HFFc6 (cell line): Measurements from ENCODE around the gene P3H4. TPM values are rescaled to one million over a fixed set of nuclear protein-coding genes. Genes with fewer than 3 reads are reported as not detected.

Experiments used
- DNase-seq: peaks from one replicate; pipeline ENCODE4 v3.0.0-alpha.2; 2018
- H3K27ac Mint-ChIP-seq: 2 replicates; pipeline ENCODE4 v1.8.0; 2020; ENCODE audit warnings: mild to moderate bottlenecking, mixed read lengths
- H3K27me3 Mint-ChIP-seq: 2 replicates; pipeline ENCODE4 v1.8.0; 2021; ENCODE audit warnings: mild to moderate bottlenecking, moderate library complexity, mixed read lengths; ENCODE audit not compliant: insufficient read depth
- H3K36me3 Mint-ChIP-seq: 2 replicates; pipeline ENCODE4 v1.8.0; 2021; ENCODE audit warnings: low read depth, mixed read lengths
- H3K4me1 Mint-ChIP-seq: 2 replicates; pipeline ENCODE4 v1.8.0; 2020; ENCODE audit warnings: low read depth, mixed read lengths
- H3K4me3 Mint-ChIP-seq: 2 replicates; pipeline ENCODE4 v1.8.0; 2020; ENCODE audit warnings: mild to moderate bottlenecking, moderate library complexity, mixed read lengths
- H3K9me3 Mint-ChIP-seq: 2 replicates; pipeline ENCODE4 v1.8.0; 2020; ENCODE audit warnings: mild to moderate bottlenecking, mixed read lengths
- CTCF ChIP-seq: fragments of 200-600 bp; sonication (generic); IDR thresholded peaks from 2 replicates; pipeline ENCODE4 v1.5.0; 2021; ENCODE audit warnings: antibody characterized with exemption, mild to moderate bottlenecking
- total RNA-seq, 6 experiments: library from RNA; stranded (reverse); fragmentation: NEBNext Ultra II Directional; extraction: Animal tissue kit (Norgen Biotek cat#: 25700); gene quantifications; 2 replicates in 1 of 6; 3 replicates in 5 of 6; pipeline ENCODE4 v1.2.3, GENCODE V29; 2021

P3H4 gene
- total RNA-seq, 6 experiments from 2014 or later = 48.8 to 75.5 (median 50.3) TPM

GRCh38 chr17:41803049-41804020, 8.4 kb downstream of the P3H4 start:
- Mint-ChIP-seq H3K36me3 (peaks cover 10% of the 10 kb centered on the region), H3K9me3 (no peaks in the 10 kb centered on the region), H3K27ac (no peak overlapping the region), H3K4me3 (no peak overlapping the region), H3K4me1 (peaks cover 15% of the 10 kb centered on the region), H3K27me3 (no peaks in the 10 kb centered on the region)
- no peak for DNase-seq
- TF ChIP-seq CTCF = no peak

GRCh38 chr17:41801374-41802271, 10.1 kb downstream of the P3H4 start:
- Mint-ChIP-seq H3K27me3 (peaks cover 5% of the 10 kb centered on the region; the same call in 1 of the 2 replicates), H3K9me3 (no peaks in the 10 kb centered on the region), H3K36me3 (peaks cover 10% of the 10 kb centered on the region), H3K27ac (peak overlapping the region; percentile 23; the same call in 1 of the 2 replicates), H3K4me1 (peaks cover 15% of the 10 kb centered on the region), H3K4me3 (peak overlapping the region; percentile 59)
- peak; percentile 99 for TF ChIP-seq CTCF
- peak; percentile 61 for DNase-seq

GRCh38 chr17:41800601-41801373, 11.0 kb downstream of the P3H4 start:
- no peak for TF ChIP-seq CTCF
- peaks cover 5% of the 10 kb centered on the region; the same call in 1 of the 2 replicates for H3K27me3 Mint-ChIP-seq
- peak overlapping the region; percentile 59 for H3K4me3 Mint-ChIP-seq
- peak overlapping the region; percentile 11; the same call in 1 of the 2 replicates for H3K27ac Mint-ChIP-seq
- H3K4me1 Mint-ChIP-seq = peaks cover 15% of the 10 kb centered on the region
- no peaks in the 10 kb centered on the region for H3K9me3 Mint-ChIP-seq
- peaks cover 4% of the 10 kb centered on the region for H3K36me3 Mint-ChIP-seq
- peak; percentile 43 for DNase-seq

GRCh38 chr17:41799366-41799765, 12.4 kb downstream of the P3H4 start:
- peaks cover 7% of the 10 kb centered on the region; the same call in 1 of the 2 replicates for H3K27me3 Mint-ChIP-seq

More at GRCh38 chr17:41799366-41799765, 12.4 kb downstream of the P3H4 start:
- DNase-seq = no peak
- Mint-ChIP-seq H3K36me3 (no peaks in the 10 kb centered on the region), H3K4me1 (peaks cover 15% of the 10 kb centered on the region), H3K27ac (no peak overlapping the region), H3K9me3 (no peaks in the 10 kb centered on the region), H3K4me3 (no peak overlapping the region)
- no peak for TF ChIP-seq CTCF
